HCT116 (cell line): ENCODE measurements around the gene PDP2. TPM values are rescaled to one million over a fixed set of nuclear protein-coding genes. Genes with fewer than 3 reads are reported as not detected.

ENCODE experiments used
- ATAC-seq: fragments of 200-7000 bp; cut with Tn5 transposase; 2 replicates; pipeline ENCODE4 v1.9.1; 2020; ENCODE audit warnings: mild to moderate bottlenecking, moderate library complexity
- BruUV-seq: library from RNA; stranded (reverse); fragments of 400-500 nt; replicated peaks from 2 replicates; lab custom pipeline; 2021; lab: Mats Ljungman, UMichigan
- CTCF ChIA-PET: fragments of 300-600 bp; sonication (Branson Sonifier 250); formaldehyde crosslinking; loops from one replicate; lab custom pipeline; 2021; ENCODE audit warnings: antibody characterized with exemption; lab: Charles Lee
- POLR2A ChIA-PET: fragments of 300-600, 350-600 bp; sonication (Branson Sonifier 250); formaldehyde crosslinking; loops from one replicate; lab custom pipeline; 2021; ENCODE audit warnings: antibody characterized with exemption; lab: Charles Lee
- RAD21 ChIA-PET, 2 experiments: fragments of 300-600 bp; sonication (Branson Sonifier 250); formaldehyde crosslinking; loops; one replicate each; lab custom pipeline; 2023; ENCODE audit warnings: low total read pairs in 2 of 2; ENCODE audit not compliant: uncharacterized antibody in 2 of 2, unreplicated experiment in 2 of 2, low non-redundant PET in 1 of 2; lab: Charles Lee
- DNase-seq: peaks from one replicate; pipeline ENCODE4 v3.0.0-alpha.2; 2010; ENCODE audit warnings: low read depth, low spot score
- H2AFZ ChIP-seq: fragments of 200-600 bp; shearing (Covaris generic), sonication (generic); 2 replicates; pipeline ENCODE4 v1.6.1; 2017; ENCODE audit warnings: low read depth, mixed run types, mixed read lengths, antibody characterized with exemption, low read length; ENCODE audit not compliant: poor library complexity, severe bottlenecking
- H3K27ac ChIP-seq: 2 replicates; pipeline ENCODE4 v1.5.1; 2012; ENCODE audit warnings: low read depth, low read length
- H3K27me3 ChIP-seq: fragments of 200-600 bp; sonication (generic); 2 replicates; pipeline ENCODE4 v1.6.1; 2016; ENCODE audit warnings: mixed run types, low read length, mixed read lengths; ENCODE audit not compliant: insufficient read depth
- H3K36me3 ChIP-seq, 2 experiments: fragments of 200-500 bp in 1 of 2; fragments of 200-600 bp in 1 of 2; sonication (Bioruptor generic) in 1 of 2; sonication (generic) in 1 of 2; 2 replicates each; pipeline versions ENCODE4 v1.5.1 to v1.6.1; 2014 to 2016; ENCODE audit warnings: low read length in 2 of 2, inconsistent platforms in 1 of 2, mixed read lengths in 1 of 2, mixed run types in 1 of 2; ENCODE audit not compliant: insufficient read depth in 2 of 2, control insufficient read depth in 1 of 2
- H3K4me1 ChIP-seq, 2 experiments: fragments of 200-600 bp in 1 of 2; sonication (generic) in 1 of 2; 2 replicates each; pipeline versions ENCODE4 v1.5.1 to v1.6.1; 2012 to 2017; ENCODE audit warnings: low read length in 2 of 2, inconsistent platforms in 1 of 2, mild to moderate bottlenecking in 1 of 2, mixed read lengths in 1 of 2, mixed run types in 1 of 2, moderate library complexity in 1 of 2; ENCODE audit not compliant: insufficient read depth in 2 of 2, control insufficient read depth in 1 of 2
- H3K4me2 ChIP-seq: fragments of 200-600 bp; sonication (generic); 2 replicates; pipeline ENCODE4 v1.6.1; 2017; ENCODE audit warnings: mixed run types, low read length, mixed read lengths
- H3K4me3 ChIP-seq, 2 experiments: fragments of 200-600 bp in 1 of 2; sonication (generic) in 1 of 2; replicated peaks in 1 of 2; 2 replicates each; pipeline ENCODE4 v1.5.1; 2011 to 2016; ENCODE audit warnings: low read length in 2 of 2, control low read depth in 1 of 2, low read depth in 1 of 2, mild to moderate bottlenecking in 1 of 2, mixed read lengths in 1 of 2, mixed run types in 1 of 2
- H3K79me2 ChIP-seq: fragments of 200-600 bp; sonication (generic); 2 replicates; pipeline ENCODE4 v1.6.1; 2017; ENCODE audit warnings: mild to moderate bottlenecking, mixed run types, low read length, moderate library complexity, mixed read lengths; ENCODE audit not compliant: insufficient read depth
- H3K9ac ChIP-seq: fragments of 200-600 bp; sonication (generic); 2 replicates; pipeline ENCODE4 v1.6.1; 2016; ENCODE audit warnings: low read length, mixed read lengths
- H3K9me2 ChIP-seq: fragments of 200-600 bp; sonication (generic), shearing (Covaris generic); 2 replicates; pipeline ENCODE4 v1.6.1; 2017; ENCODE audit warnings: mixed run types, mild to moderate bottlenecking, moderate library complexity; ENCODE audit not compliant: insufficient read depth
- H3K9me3 ChIP-seq, 2 experiments: fragments of 200-500 bp in 1 of 2; fragments of 200-600 bp in 1 of 2; sonication (Bioruptor generic) in 1 of 2; sonication (generic) in 1 of 2; 2 replicates each; pipeline ENCODE4 v1.6.1; 2014 to 2017; ENCODE audit warnings: low read length in 2 of 2, mixed read lengths in 2 of 2, inconsistent platforms in 1 of 2, low read depth in 1 of 2, mild to moderate bottlenecking in 1 of 2, mixed run types in 1 of 2, moderate library complexity in 1 of 2; ENCODE audit not compliant: control insufficient read depth in 1 of 2, insufficient read depth in 1 of 2
- H4K20me1 ChIP-seq: fragments of 200-600 bp; sonication (generic), shearing (Covaris generic); 2 replicates; pipeline ENCODE4 v1.6.1; 2017; ENCODE audit warnings: mixed run types, mild to moderate bottlenecking, moderate library complexity; ENCODE audit not compliant: insufficient read depth
- CBX3 ChIP-seq: IDR thresholded peaks from 2 replicates; pipeline ENCODE4 v1.6.1; 2012; ENCODE audit warnings: low read depth
- CEBPB ChIP-seq: IDR thresholded peaks from 2 replicates; pipeline ENCODE4 v1.6.1; 2012; ENCODE audit warnings: low read depth
- ELF1 ChIP-seq: IDR thresholded peaks from 2 replicates; pipeline ENCODE4 v1.6.1; 2012; ENCODE audit warnings: low read depth, borderline replicate concordance
- EZH2phosphoT487 ChIP-seq: fragments of 200-600 bp; IDR thresholded peaks from 2 replicates; pipeline ENCODE4 v1.6.1; 2018; ENCODE audit warnings: antibody characterized with exemption, borderline replicate concordance
- FOSL1 ChIP-seq: IDR thresholded peaks from 2 replicates; pipeline ENCODE4 v1.6.1; 2012; ENCODE audit warnings: low read depth
- POLR2A ChIP-seq: IDR thresholded peaks from 2 replicates; pipeline ENCODE4 v1.7.0; 2011; ENCODE audit warnings: borderline replicate concordance; ENCODE audit not compliant: insufficient read depth, insufficient read length; ENCODE audit errors: extremely low read depth
- POLR2AphosphoS5 ChIP-seq: IDR thresholded peaks from 2 replicates; pipeline ENCODE4 v1.6.1; 2011; ENCODE audit warnings: mild to moderate bottlenecking, low read depth, low read length, moderate library complexity
- SIN3A ChIP-seq: IDR thresholded peaks from 2 replicates; pipeline ENCODE4 v1.6.1; 2012; ENCODE audit warnings: low read depth
- SP1 ChIP-seq: IDR thresholded peaks from 2 replicates; pipeline ENCODE4 v1.6.1; 2012; ENCODE audit warnings: low read depth
- YY1 ChIP-seq: IDR thresholded peaks from 2 replicates; pipeline ENCODE4 v1.6.1; 2011; ENCODE audit warnings: low read length, low read depth, moderate library complexity, mild to moderate bottlenecking; ENCODE audit not compliant: insufficient replicate concordance; ENCODE audit errors: extremely low read depth
- ZFX ChIP-seq: fragments of 450-650 bp; IDR thresholded peaks from 2 replicates; pipeline ENCODE4 v1.6.1; 2017
- ZNF274 ChIP-seq: fragments of 200-500 bp; sonication (Bioruptor generic); IDR thresholded peaks from 2 replicates; pipeline ENCODE4 v1.6.1; 2014; ENCODE audit warnings: mild to moderate bottlenecking, low read depth, low read length, inconsistent platforms
- intact Hi-C: fragments of 100-400 bp; cut with micrococcal nuclease; formaldehyde crosslinking; loops from 2 replicates; pipeline ENCODE4 v1.10.0; 2022
- total RNA-seq: library from RNA; stranded (reverse); gene quantifications from one replicate; pipeline ENCODE4 v1.2.1, GENCODE V29; 2021; ENCODE audit not compliant: unreplicated experiment
- TF ChIP-seq, protein P1 (sequence below): IDR thresholded peaks from 2 replicates; pipeline ENCODE4 v1.6.1; 2012; ENCODE audit warnings: low read depth
- TF ChIP-seq, protein P2 (sequence below), 3 experiments: fragments of 200-600 bp in 1 of 3; sonication (generic) in 1 of 3; IDR thresholded peaks in 2 of 3; conservative IDR thresholded peaks in 1 of 3; 2 replicates each; pipeline ENCODE4 v1.5.1; 2012 to 2017; ENCODE audit warnings: low read depth in 2 of 3, low read length in 2 of 3, antibody characterized with exemption in 1 of 3, borderline replicate concordance in 1 of 3, control low read depth in 1 of 3, mild to moderate bottlenecking in 1 of 3, mixed read lengths in 1 of 3, mixed run types in 1 of 3, moderate library complexity in 1 of 3; ENCODE audit not compliant: insufficient read depth in 1 of 3
- TF ChIP-seq, protein P3 (sequence below): IDR thresholded peaks from 2 replicates; pipeline ENCODE4 v1.6.1; 2012

PDP2 gene
- total RNA-seq, 1 experiment from 2014 or later = 19.9 TPM

DNA sequence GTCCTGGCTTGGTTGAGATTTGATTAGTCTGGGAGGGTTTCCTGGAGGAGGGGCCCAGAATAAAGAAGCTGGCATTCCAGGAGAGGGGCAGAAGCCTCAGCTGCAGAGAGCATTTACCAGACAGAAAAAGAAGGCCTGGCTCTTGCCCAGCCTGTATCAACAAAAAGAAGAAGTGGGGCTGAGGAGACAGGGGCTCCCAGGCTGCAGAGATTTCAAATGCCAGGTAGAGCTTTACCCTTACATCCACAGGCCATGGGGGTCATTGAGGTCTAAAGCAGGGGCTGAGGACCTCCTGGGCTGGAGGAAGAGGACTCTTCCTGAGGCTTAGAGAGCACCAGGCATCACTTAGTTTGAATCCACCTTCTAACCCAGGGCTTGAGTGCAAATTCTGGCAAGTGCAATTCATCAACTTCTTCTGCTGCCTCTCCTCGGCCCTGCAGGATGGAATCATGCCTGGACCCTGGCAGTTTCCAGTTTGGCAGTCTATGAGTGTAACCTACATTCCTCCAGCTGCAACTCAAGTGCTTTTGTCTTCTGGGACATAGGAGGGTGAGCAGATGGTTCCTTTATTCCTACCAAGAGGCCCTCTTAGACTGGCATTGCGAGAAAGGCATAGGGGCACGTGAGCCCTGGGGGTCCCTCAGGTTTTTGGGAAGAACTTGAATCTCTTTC lies 20.8 kb upstream of the PDP2 start:
- Histone ChIP-seq H2AFZ (no peak overlapping the region), H3K79me2 (no peaks in the 10 kb centered on the region), H3K4me1 (peaks cover 12 to 14% of the 10 kb centered on the region in 2 experiments), H3K27me3 (no peaks in the 10 kb centered on the region), H3K9me3 (no peaks in the 10 kb centered on the region), H3K9me2 (no peaks in the 10 kb centered on the region), H3K36me3 (no peaks in the 10 kb centered on the region), H3K4me3 (no peak overlapping the region), H3K27ac (peak overlapping the region; percentile 42), H3K9ac (no peak overlapping the region), H4K20me1 (no peaks in the 10 kb centered on the region), H3K4me2 (peak overlapping the region; percentile 52)
- RAD21 ChIA-PET = no interaction called here
- CTCF ChIA-PET = interaction anchor here (0.7 to 1.8 kb wide), 2 partner anchors 29 to 119 kb away, joined by 3 to 6 read pairs; partner anchors contain the start of gene NAE1
- POLR2A ChIA-PET = no interaction called here
- no peak for ATAC-seq
- no TSS peak for BruUV-seq
- no peak for TF ChIP-seq FOSL1
- intact Hi-C loops = no loop called here
- DNase-seq = no peak

DNA sequence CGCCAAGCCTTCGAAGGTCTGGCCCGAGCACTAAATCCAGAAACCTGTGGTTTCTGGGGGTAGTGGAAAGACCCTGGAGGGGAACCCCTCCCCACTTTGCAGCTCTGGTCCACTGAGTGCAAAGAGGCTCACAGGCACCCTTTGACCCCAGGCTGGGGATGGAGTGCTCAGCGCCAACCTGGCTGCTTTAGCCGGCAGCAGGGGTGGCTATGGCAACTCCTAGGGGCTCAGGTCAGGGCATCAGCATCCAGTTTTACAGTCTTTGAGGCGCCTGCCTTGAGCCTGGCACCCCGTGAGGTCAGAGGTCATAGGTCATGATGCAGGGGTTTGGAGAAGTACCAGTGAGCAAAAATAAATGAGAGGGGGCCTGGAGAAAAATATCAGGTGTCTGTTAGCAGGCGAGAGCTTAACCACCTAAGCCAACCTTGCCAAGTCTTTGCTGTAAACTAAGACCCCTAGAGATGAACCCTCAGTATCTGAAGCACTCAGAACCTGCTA lies 18.2 kb upstream of the PDP2 start:
- ChIA-PET RAD21 (no interaction called here), CTCF (interaction anchor here (1.6 to 1.8 kb wide), 2 partner anchors 11 to 31 kb away, joined by 9 read pairs; partner anchors contain the start of gene NAE1), POLR2A (no interaction called here)
- Histone ChIP-seq H3K4me3 (no peak overlapping the region), H3K4me2 (no peak overlapping the region), H2AFZ (no peak overlapping the region), H3K79me2 (no peaks in the 10 kb centered on the region), H3K27ac (no peak overlapping the region), H3K27me3 (no peaks in the 10 kb centered on the region), H4K20me1 (no peaks in the 10 kb centered on the region), H3K9ac (no peak overlapping the region), H3K9me2 (no peaks in the 10 kb centered on the region), H3K4me1 (peaks cover 12 to 14% of the 10 kb centered on the region in 2 experiments), H3K36me3 (no peaks in the 10 kb centered on the region), H3K9me3 (no peaks in the 10 kb centered on the region)
- ATAC-seq = no peak
- intact Hi-C loops = no loop called here
- no peak for DNase-seq
- no TSS peak for BruUV-seq
- TF ChIP-seq ZFX (no peak), POLR2AphosphoS5 (no peak), EZH2phosphoT487 (no peak), CBX3 (no peak), SP1 (no peak), POLR2A (no peak), ELF1 (no peak), ZNF274 (no peak), CEBPB (no peak), SIN3A (no peak), YY1 (no peak)
- TF ChIP-seq, protein P1, sequence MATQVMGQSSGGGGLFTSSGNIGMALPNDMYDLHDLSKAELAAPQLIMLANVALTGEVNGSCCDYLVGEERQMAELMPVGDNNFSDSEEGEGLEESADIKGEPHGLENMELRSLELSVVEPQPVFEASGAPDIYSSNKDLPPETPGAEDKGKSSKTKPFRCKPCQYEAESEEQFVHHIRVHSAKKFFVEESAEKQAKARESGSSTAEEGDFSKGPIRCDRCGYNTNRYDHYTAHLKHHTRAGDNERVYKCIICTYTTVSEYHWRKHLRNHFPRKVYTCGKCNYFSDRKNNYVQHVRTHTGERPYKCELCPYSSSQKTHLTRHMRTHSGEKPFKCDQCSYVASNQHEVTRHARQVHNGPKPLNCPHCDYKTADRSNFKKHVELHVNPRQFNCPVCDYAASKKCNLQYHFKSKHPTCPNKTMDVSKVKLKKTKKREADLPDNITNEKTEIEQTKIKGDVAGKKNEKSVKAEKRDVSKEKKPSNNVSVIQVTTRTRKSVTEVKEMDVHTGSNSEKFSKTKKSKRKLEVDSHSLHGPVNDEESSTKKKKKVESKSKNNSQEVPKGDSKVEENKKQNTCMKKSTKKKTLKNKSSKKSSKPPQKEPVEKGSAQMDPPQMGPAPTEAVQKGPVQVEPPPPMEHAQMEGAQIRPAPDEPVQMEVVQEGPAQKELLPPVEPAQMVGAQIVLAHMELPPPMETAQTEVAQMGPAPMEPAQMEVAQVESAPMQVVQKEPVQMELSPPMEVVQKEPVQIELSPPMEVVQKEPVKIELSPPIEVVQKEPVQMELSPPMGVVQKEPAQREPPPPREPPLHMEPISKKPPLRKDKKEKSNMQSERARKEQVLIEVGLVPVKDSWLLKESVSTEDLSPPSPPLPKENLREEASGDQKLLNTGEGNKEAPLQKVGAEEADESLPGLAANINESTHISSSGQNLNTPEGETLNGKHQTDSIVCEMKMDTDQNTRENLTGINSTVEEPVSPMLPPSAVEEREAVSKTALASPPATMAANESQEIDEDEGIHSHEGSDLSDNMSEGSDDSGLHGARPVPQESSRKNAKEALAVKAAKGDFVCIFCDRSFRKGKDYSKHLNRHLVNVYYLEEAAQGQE = no peak
- TF ChIP-seq, protein P2, sequence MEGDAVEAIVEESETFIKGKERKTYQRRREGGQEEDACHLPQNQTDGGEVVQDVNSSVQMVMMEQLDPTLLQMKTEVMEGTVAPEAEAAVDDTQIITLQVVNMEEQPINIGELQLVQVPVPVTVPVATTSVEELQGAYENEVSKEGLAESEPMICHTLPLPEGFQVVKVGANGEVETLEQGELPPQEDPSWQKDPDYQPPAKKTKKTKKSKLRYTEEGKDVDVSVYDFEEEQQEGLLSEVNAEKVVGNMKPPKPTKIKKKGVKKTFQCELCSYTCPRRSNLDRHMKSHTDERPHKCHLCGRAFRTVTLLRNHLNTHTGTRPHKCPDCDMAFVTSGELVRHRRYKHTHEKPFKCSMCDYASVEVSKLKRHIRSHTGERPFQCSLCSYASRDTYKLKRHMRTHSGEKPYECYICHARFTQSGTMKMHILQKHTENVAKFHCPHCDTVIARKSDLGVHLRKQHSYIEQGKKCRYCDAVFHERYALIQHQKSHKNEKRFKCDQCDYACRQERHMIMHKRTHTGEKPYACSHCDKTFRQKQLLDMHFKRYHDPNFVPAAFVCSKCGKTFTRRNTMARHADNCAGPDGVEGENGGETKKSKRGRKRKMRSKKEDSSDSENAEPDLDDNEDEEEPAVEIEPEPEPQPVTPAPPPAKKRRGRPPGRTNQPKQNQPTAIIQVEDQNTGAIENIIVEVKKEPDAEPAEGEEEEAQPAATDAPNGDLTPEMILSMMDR (IDR thresholded peaks at IDR 0.05 in 2 of 3, conservative IDR thresholded peaks at IDR 0.05 in 1 of 3; ENCODE audit: borderline replicate concordance in 1 of 3, insufficient read depth in 1 of 3, low read depth in 2 of 3, low read length in 2 of 3) = no peak
- TF ChIP-seq, protein P3, sequence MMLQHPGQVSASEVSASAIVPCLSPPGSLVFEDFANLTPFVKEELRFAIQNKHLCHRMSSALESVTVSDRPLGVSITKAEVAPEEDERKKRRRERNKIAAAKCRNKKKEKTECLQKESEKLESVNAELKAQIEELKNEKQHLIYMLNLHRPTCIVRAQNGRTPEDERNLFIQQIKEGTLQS = no peak
